Measurements from ENCODE around the gene TXNRD3.

- TF ChIP-seq CTCF (IDR thresholded peaks at IDR 0.05) (no peak), REST (IDR thresholded peaks at IDR 0.05; ENCODE audit: low read depth, low read length) (no peak), MAX (IDR thresholded peaks at IDR 0.05; ENCODE audit: low read depth) (no peak), POLR2AphosphoS5 (IDR thresholded peaks at IDR 0.05; ENCODE audit: low read depth, low read length) (no peak), EZH2phosphoT487 (IDR thresholded peaks at IDR 0.05; ENCODE audit: borderline replicate concordance, low read depth) (no peak), ZBTB33 (IDR thresholded peaks at IDR 0.05; ENCODE audit: borderline replicate concordance, low read depth) (no peak), USF2 (IDR thresholded peaks at IDR 0.05; ENCODE audit: borderline replicate concordance, low read depth, low read length) (no peak), RFX5 (IDR thresholded peaks at IDR 0.05; ENCODE audit: low read length) (no peak), CHD2 (IDR thresholded peaks at IDR 0.05; ENCODE audit: low read length, partially characterized antibody) (no peak), PBX3 (IDR thresholded peaks at IDR 0.05) (no peak), NFIC (IDR thresholded peaks at IDR 0.05; ENCODE audit: borderline replicate concordance) (no peak), GATA2 (CRISPR knock-in tag; IDR thresholded peaks at IDR 0.05) (no peak), RCOR1 (IDR thresholded peaks at IDR 0.05; ENCODE audit: low read length) (no peak)
Observed at GRCh38 chr3:126672741-126673140, 17.8 kb upstream of the TXNRD3 start.
